HEK293 (cell line): ENCODE measurements around the gene DMAC2L.

ENCODE experiments used
- MEIS1 ChIP-seq: sonication (generic); formaldehyde crosslinking; IDR thresholded peaks from 2 replicates; pipeline ENCODE4 v1.8.1; 2022; ENCODE audit warnings: missing genetic modification reagents, mild to moderate bottlenecking, borderline replicate concordance
- OSR2 ChIP-seq: fragments of 450-650 bp; formaldehyde crosslinking; IDR thresholded peaks from 2 replicates; pipeline ENCODE4 v1.5.1; 2016; ENCODE audit warnings: missing biosample characterization, missing genetic modification characterization
- WT1 ChIP-seq: fragments of 450-650 bp; formaldehyde crosslinking; IDR thresholded peaks from 2 replicates; pipeline ENCODE4 v1.5.1; 2016; ENCODE audit warnings: missing biosample characterization, missing genetic modification characterization
- ZBTB8A ChIP-seq: fragments of 450-650 bp; formaldehyde crosslinking; IDR thresholded peaks from 2 replicates; pipeline ENCODE4 v1.5.1; 2016; ENCODE audit warnings: missing biosample characterization, missing genetic modification characterization
- ZFP69B ChIP-seq: fragments of 450-650 bp; formaldehyde crosslinking; IDR thresholded peaks from 2 replicates; pipeline ENCODE4 v1.5.1; 2016; ENCODE audit warnings: missing biosample characterization, missing genetic modification characterization
- ZIC2 ChIP-seq: fragments of 450-650 bp; formaldehyde crosslinking; IDR thresholded peaks from 2 replicates; pipeline ENCODE4 v1.5.1; 2016; ENCODE audit warnings: missing biosample characterization, missing genetic modification characterization
- ZNF121 ChIP-seq: fragments of 450-650 bp; formaldehyde crosslinking; IDR thresholded peaks from 2 replicates; pipeline ENCODE4 v1.5.1; 2016; ENCODE audit warnings: missing biosample characterization, missing genetic modification characterization
- ZNF239 ChIP-seq: fragments of 450-650 bp; formaldehyde crosslinking; IDR thresholded peaks from 2 replicates; pipeline ENCODE4 v1.5.1; 2016; ENCODE audit warnings: missing biosample characterization, missing genetic modification characterization
- ZNF274 ChIP-seq, 2 experiments: fragments of 200-500 bp in 1 of 2; fragments of 450-650 bp in 1 of 2; sonication (Bioruptor generic) in 1 of 2; formaldehyde crosslinking in 1 of 2; IDR thresholded peaks; 2 replicates each; pipeline versions ENCODE4 v1.5.1 to v1.6.1; 2014 to 2016; ENCODE audit warnings: borderline replicate concordance in 1 of 2, inconsistent platforms in 1 of 2, low read length in 1 of 2, missing biosample characterization in 1 of 2, missing genetic modification characterization in 1 of 2
- ZNF354C ChIP-seq: fragments of 450-650 bp; formaldehyde crosslinking; IDR thresholded peaks from 2 replicates; pipeline ENCODE4 v1.5.1; 2016; ENCODE audit warnings: missing biosample characterization, missing genetic modification characterization, low read depth, borderline replicate concordance
- ZNF391 ChIP-seq: fragments of 450-650 bp; formaldehyde crosslinking; IDR thresholded peaks from 2 replicates; pipeline ENCODE4 v1.5.1; 2016; ENCODE audit warnings: low read depth, missing biosample characterization, missing genetic modification characterization, borderline replicate concordance
- ZNF394 ChIP-seq: fragments of 450-650 bp; formaldehyde crosslinking; IDR thresholded peaks from 2 replicates; pipeline ENCODE4 v1.5.1; 2016; ENCODE audit warnings: missing biosample characterization, missing genetic modification characterization, mild to moderate bottlenecking, moderate library complexity, borderline replicate concordance
- ZNF473 ChIP-seq: fragments of 450-650 bp; formaldehyde crosslinking; IDR thresholded peaks from 2 replicates; pipeline ENCODE4 v1.5.1; 2017; ENCODE audit warnings: missing biosample characterization, missing genetic modification characterization
- ZNF521 ChIP-seq: fragments of 450-650 bp; formaldehyde crosslinking; IDR thresholded peaks from 2 replicates; pipeline ENCODE4 v1.5.1; 2017; ENCODE audit warnings: missing biosample characterization, mild to moderate bottlenecking, missing genetic modification characterization
- ZNF596 ChIP-seq: fragments of 450-650 bp; IDR thresholded peaks from 2 replicates; pipeline ENCODE4 v1.5.0; 2018; ENCODE audit warnings: missing biosample characterization, mild to moderate bottlenecking, missing genetic modification characterization, moderate library complexity
- ZNF623 ChIP-seq: fragments of 450-650 bp; formaldehyde crosslinking; IDR thresholded peaks from 2 replicates; pipeline ENCODE4 v1.5.1; 2016; ENCODE audit warnings: missing biosample characterization, missing genetic modification characterization
- ZNF624 ChIP-seq: fragments of 450-650 bp; formaldehyde crosslinking; IDR thresholded peaks from 2 replicates; pipeline ENCODE4 v1.5.1; 2017; ENCODE audit warnings: missing biosample characterization, missing genetic modification characterization
- ZNF654 ChIP-seq: fragments of 450-650 bp; formaldehyde crosslinking; IDR thresholded peaks from 2 replicates; pipeline ENCODE4 v1.5.1; 2016; ENCODE audit warnings: low read depth, missing biosample characterization, missing genetic modification characterization
- ZNF76 ChIP-seq: fragments of 450-650 bp; formaldehyde crosslinking; IDR thresholded peaks from 2 replicates; pipeline ENCODE4; 2016; ENCODE audit warnings: low read depth, missing biosample characterization, missing genetic modification characterization, borderline replicate concordance
- ZSCAN16 ChIP-seq: fragments of 450-650 bp; formaldehyde crosslinking; IDR thresholded peaks from 2 replicates; pipeline ENCODE4 v1.5.1; 2016; ENCODE audit warnings: missing biosample characterization, missing genetic modification characterization
- ZXDB ChIP-seq: fragments of 450-650 bp; formaldehyde crosslinking; IDR thresholded peaks from 2 replicates; pipeline ENCODE4 v1.5.1; 2016; ENCODE audit warnings: missing biosample characterization, missing genetic modification characterization
- TF ChIP-seq, protein P1 (sequence below): fragments of 450-650 bp; IDR thresholded peaks from 2 replicates; pipeline ENCODE4 v1.5.1; 2018; ENCODE audit warnings: missing biosample characterization, missing genetic modification characterization
- TF ChIP-seq, protein P2 (sequence below): fragments of 450-650 bp; IDR thresholded peaks from 2 replicates; pipeline ENCODE4 v1.5.1; 2018; ENCODE audit warnings: missing biosample characterization, mild to moderate bottlenecking, missing genetic modification characterization
- TF ChIP-seq, protein P3 (sequence below): fragments of 450-650 bp; formaldehyde crosslinking; IDR thresholded peaks from 2 replicates; pipeline ENCODE4 v1.5.1; 2016; ENCODE audit warnings: missing biosample characterization, missing genetic modification characterization
- TF ChIP-seq, protein P4 (sequence below): fragments of 450-650 bp; formaldehyde crosslinking; IDR thresholded peaks from 2 replicates; pipeline ENCODE4 v1.5.1; 2016; ENCODE audit warnings: missing biosample characterization, missing genetic modification characterization
- TF ChIP-seq, protein P5 (sequence below): fragments of 450-650 bp; formaldehyde crosslinking; IDR thresholded peaks from 2 replicates; pipeline ENCODE4 v1.5.1; 2017; ENCODE audit warnings: missing biosample characterization, mild to moderate bottlenecking, missing genetic modification characterization, moderate library complexity
- TF ChIP-seq, protein P6 (sequence below): fragments of 450-650 bp; formaldehyde crosslinking; IDR thresholded peaks from 2 replicates; pipeline ENCODE4 v1.5.1; 2016; ENCODE audit warnings: missing biosample characterization, missing genetic modification characterization
- TF ChIP-seq, protein P7 (sequence below): fragments of 450-650 bp; formaldehyde crosslinking; IDR thresholded peaks from 2 replicates; pipeline ENCODE4 v1.5.0; 2017; ENCODE audit warnings: missing biosample characterization, missing genetic modification characterization, borderline replicate concordance

DMAC2L gene

DNA sequence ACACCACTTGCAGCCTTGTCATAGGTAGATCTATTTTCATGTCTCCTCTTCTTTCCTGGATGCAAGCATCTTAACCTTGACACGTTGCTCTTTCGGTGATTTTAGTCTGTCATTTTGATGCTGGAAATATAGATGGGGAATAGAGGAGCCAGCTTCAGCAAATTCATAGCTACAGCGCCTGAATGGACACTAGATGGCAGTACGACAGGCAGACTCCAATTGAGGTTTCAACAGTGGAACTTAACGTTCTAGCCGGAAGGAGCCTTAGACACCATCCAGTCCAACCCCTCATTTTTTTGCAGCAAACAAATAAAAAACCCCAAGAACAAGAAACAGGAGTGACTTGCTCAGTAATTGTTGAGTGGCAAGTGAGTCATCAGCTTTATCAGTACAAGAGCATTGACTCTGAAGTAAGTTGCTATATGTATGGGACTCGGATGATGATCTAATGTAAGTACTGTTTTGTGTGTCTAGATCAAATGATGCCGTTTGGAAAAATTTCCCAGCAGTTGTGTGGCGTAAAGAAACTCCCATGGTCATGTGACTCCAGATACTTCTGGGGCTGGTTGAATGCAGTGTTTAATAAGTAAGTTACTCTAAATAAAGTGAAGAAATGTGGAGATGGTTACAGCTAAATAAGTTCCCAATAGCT, 9.0 kb downstream of the DMAC2L start (continued):
- TF ChIP-seq ZNF596 (tag by site-specific recombination): no peak
- no peak for TF ChIP-seq ZNF354C
- 0 out of 2 replicates have a peak, but pooled peaks have one; percentile 18 for TF ChIP-seq ZFP69B
- TF ChIP-seq, protein P1, sequence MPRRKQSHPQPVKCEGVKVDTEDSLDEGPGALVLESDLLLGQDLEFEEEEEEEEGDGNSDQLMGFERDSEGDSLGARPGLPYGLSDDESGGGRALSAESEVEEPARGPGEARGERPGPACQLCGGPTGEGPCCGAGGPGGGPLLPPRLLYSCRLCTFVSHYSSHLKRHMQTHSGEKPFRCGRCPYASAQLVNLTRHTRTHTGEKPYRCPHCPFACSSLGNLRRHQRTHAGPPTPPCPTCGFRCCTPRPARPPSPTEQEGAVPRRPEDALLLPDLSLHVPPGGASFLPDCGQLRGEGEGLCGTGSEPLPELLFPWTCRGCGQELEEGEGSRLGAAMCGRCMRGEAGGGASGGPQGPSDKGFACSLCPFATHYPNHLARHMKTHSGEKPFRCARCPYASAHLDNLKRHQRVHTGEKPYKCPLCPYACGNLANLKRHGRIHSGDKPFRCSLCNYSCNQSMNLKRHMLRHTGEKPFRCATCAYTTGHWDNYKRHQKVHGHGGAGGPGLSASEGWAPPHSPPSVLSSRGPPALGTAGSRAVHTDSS (tag by site-specific recombination): no peak
- TF ChIP-seq WT1 (tag by site-specific recombination): peak; percentile 53; the same call in 1 of the 2 replicates
- TF ChIP-seq ZNF473 (tag by site-specific recombination): no peak
- peak; percentile 76 for TF ChIP-seq OSR2 (tag by site-specific recombination)
- TF ChIP-seq MEIS1 (CRISPR knock-in tag): no peak
- peak; percentile 71 for TF ChIP-seq ZNF654 (tag by site-specific recombination)
- no peak for TF ChIP-seq ZBTB8A
- TF ChIP-seq, protein P2, sequence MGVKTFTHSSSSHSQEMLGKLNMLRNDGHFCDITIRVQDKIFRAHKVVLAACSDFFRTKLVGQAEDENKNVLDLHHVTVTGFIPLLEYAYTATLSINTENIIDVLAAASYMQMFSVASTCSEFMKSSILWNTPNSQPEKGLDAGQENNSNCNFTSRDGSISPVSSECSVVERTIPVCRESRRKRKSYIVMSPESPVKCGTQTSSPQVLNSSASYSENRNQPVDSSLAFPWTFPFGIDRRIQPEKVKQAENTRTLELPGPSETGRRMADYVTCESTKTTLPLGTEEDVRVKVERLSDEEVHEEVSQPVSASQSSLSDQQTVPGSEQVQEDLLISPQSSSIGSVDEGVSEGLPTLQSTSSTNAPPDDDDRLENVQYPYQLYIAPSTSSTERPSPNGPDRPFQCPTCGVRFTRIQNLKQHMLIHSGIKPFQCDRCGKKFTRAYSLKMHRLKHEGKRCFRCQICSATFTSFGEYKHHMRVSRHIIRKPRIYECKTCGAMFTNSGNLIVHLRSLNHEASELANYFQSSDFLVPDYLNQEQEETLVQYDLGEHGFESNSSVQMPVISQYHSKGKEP: no peak
- TF ChIP-seq, protein P3, sequence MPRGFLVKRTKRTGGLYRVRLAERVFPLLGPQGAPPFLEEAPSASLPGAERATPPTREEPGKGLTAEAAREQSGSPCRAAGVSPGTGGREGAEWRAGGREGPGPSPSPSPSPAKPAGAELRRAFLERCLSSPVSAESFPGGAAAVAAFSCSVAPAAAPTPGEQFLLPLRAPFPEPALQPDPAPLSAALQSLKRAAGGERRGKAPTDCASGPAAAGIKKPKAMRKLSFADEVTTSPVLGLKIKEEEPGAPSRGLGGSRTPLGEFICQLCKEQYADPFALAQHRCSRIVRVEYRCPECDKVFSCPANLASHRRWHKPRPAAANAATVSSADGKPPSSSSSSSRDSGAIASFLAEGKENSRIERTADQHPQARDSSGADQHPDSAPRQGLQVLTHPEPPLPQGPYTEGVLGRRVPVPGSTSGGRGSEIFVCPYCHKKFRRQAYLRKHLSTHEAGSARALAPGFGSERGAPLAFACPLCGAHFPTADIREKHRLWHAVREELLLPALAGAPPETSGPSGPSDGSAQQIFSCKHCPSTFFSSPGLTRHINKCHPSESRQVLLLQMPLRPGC: peak; percentile 65; the same call in 1 of the 2 replicates
- peak; percentile 34; the same call in 1 of the 2 replicates for TF ChIP-seq ZXDB (tag by site-specific recombination)
- no peak for TF ChIP-seq ZNF623 (tag by site-specific recombination)
- no peak for TF ChIP-seq ZNF121
- no peak; the same call in 1 of the 2 replicates for TF ChIP-seq ZNF391 (tag by site-specific recombination)
- TF ChIP-seq ZSCAN16: no peak
- 0 out of 2 replicates have a peak, but pooled peaks have one; percentile 33 for TF ChIP-seq ZNF76 (tag by site-specific recombination)
- TF ChIP-seq, protein P4, sequence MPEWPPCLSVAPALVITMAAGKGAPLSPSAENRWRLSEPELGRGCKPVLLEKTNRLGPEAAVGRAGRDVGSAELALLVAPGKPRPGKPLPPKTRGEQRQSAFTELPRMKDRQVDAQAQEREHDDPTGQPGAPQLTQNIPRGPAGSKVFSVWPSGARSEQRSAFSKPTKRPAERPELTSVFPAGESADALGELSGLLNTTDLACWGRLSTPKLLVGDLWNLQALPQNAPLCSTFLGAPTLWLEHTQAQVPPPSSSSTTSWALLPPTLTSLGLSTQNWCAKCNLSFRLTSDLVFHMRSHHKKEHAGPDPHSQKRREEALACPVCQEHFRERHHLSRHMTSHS (tag by site-specific recombination): no peak
- TF ChIP-seq, protein P5, sequence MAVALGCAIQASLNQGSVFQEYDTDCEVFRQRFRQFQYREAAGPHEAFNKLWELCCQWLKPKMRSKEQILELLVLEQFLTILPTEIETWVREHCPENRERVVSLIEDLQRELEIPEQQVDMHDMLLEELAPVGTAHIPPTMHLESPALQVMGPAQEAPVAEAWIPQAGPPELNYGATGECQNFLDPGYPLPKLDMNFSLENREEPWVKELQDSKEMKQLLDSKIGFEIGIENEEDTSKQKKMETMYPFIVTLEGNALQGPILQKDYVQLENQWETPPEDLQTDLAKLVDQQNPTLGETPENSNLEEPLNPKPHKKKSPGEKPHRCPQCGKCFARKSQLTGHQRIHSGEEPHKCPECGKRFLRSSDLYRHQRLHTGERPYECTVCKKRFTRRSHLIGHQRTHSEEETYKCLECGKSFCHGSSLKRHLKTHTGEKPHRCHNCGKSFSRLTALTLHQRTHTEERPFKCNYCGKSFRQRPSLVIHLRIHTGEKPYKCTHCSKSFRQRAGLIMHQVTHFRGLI: 0 out of 2 replicates have a peak, but pooled peaks have one; percentile 14
- no peak for TF ChIP-seq ZIC2
- no peak for TF ChIP-seq ZNF239 (tag by site-specific recombination)
- no peak for TF ChIP-seq ZNF624 (tag by site-specific recombination)
- TF ChIP-seq, protein P6, sequence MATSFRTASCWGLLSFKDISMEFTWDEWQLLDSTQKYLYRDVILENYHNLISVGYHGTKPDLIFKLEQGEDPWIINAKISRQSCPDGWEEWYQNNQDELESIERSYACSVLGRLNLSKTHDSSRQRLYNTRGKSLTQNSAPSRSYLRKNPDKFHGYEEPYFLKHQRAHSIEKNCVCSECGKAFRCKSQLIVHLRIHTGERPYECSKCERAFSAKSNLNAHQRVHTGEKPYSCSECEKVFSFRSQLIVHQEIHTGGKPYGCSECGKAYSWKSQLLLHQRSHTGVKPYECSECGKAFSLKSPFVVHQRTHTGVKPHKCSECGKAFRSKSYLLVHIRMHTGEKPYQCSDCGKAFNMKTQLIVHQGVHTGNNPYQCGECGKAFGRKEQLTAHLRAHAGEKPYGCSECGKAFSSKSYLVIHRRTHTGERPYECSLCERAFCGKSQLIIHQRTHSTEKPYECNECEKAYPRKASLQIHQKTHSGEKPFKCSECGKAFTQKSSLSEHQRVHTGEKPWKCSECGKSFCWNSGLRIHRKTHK (tag by site-specific recombination): no peak
- no peak for TF ChIP-seq ZNF274 (IDR thresholded peaks at IDR 0.05; ENCODE audit: low read length)
- TF ChIP-seq ZNF274 (tag by site-specific recombination; IDR thresholded peaks at IDR 0.05; ENCODE audit: borderline replicate concordance): no peak
- no peak for TF ChIP-seq ZNF521 (tag by site-specific recombination)
- peak; percentile 81; the same call in 1 of the 2 replicates for TF ChIP-seq ZNF394 (tag by site-specific recombination)
- TF ChIP-seq, protein P7, sequence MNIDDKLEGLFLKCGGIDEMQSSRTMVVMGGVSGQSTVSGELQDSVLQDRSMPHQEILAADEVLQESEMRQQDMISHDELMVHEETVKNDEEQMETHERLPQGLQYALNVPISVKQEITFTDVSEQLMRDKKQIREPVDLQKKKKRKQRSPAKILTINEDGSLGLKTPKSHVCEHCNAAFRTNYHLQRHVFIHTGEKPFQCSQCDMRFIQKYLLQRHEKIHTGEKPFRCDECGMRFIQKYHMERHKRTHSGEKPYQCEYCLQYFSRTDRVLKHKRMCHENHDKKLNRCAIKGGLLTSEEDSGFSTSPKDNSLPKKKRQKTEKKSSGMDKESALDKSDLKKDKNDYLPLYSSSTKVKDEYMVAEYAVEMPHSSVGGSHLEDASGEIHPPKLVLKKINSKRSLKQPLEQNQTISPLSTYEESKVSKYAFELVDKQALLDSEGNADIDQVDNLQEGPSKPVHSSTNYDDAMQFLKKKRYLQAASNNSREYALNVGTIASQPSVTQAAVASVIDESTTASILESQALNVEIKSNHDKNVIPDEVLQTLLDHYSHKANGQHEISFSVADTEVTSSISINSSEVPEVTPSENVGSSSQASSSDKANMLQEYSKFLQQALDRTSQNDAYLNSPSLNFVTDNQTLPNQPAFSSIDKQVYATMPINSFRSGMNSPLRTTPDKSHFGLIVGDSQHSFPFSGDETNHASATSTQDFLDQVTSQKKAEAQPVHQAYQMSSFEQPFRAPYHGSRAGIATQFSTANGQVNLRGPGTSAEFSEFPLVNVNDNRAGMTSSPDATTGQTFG (tag by site-specific recombination): no peak
